HepG2 (cell line): Measurements from ENCODE around the gene DLX3. TPM values are rescaled to one million over a fixed set of nuclear protein-coding genes. Genes with fewer than 3 reads are reported as not detected.

Source experiments
- ATAC-seq: fragments of 200-7000 bp; cut with Tn5 transposase; 3 replicates; pipeline ENCODE4 v1.9.1; 2020; ENCODE audit warnings: mild to moderate bottlenecking, moderate library complexity
- BruUV-seq: library from RNA; stranded (reverse); fragments of 400-500 nt; replicated peaks from 2 replicates; lab custom pipeline; 2021; lab: Mats Ljungman, UMichigan
- CTCF ChIA-PET: fragments of 300-600 bp; formaldehyde crosslinking; extraction: SDS; loops from one replicate; lab custom pipeline; 2021; ENCODE audit warnings: low total read pairs, inconsistent platforms, low intra/inter-chr PET ratio; lab: Yijun Ruan, JAX
- POLR2A ChIA-PET: fragments of 350-600 bp; sonication (Branson Sonifier 250); formaldehyde crosslinking; loops from one replicate; lab custom pipeline; 2020; ENCODE audit warnings: antibody characterized with exemption, inconsistent platforms; lab: Yijun Ruan, JAX
- DNase-seq: peaks from one replicate; pipeline ENCODE4 v3.0.0-alpha.2; 2015; ENCODE audit warnings: low spot score
- FAIRE-seq: peaks from 3 replicates; lab custom pipeline; 2011; peaks lifted over from hg19 to GRCh38; lab: Jason Lieb, UNC
- H2AFZ ChIP-seq: one replicate; pipeline ENCODE4 v1.6.1; 2011; ENCODE audit warnings: low read length, inconsistent platforms
- H3K27ac ChIP-seq: fragments of 300-600 bp; 3 replicates; pipeline ENCODE4 v1.8.0; 2011; ENCODE audit warnings: mixed run types, mild to moderate bottlenecking, mixed read lengths, low read length, inconsistent platforms; ENCODE audit not compliant: insufficient read depth; ENCODE audit errors: extremely low read length
- H3K27me3 ChIP-seq, 2 experiments: fragments of 200-600 bp in 1 of 2; 2 replicates in 1 of 2; 3 replicates in 1 of 2; pipeline versions ENCODE4 v1.6.0 to v1.8.0; 2011; ENCODE audit warnings: low read length in 2 of 2, mild to moderate bottlenecking in 2 of 2, moderate library complexity in 2 of 2, inconsistent platforms in 1 of 2; ENCODE audit not compliant: insufficient read depth in 2 of 2, control insufficient read depth in 1 of 2
- H3K36me3 ChIP-seq, 2 experiments: fragments of 200-600 bp in 1 of 2; replicated peaks in 1 of 2; 2 replicates in 1 of 2; 3 replicates in 1 of 2; pipeline versions ENCODE4 v1.5.1 to v1.8.0; 2011; ENCODE audit warnings: low read length in 2 of 2, inconsistent platforms in 1 of 2; ENCODE audit not compliant: insufficient read depth in 2 of 2, control insufficient read depth in 1 of 2
- H3K4me1 ChIP-seq: 2 replicates; pipeline ENCODE4 v1.5.1; 2012; ENCODE audit warnings: low read length, inconsistent platforms; ENCODE audit not compliant: insufficient read depth
- H3K4me2 ChIP-seq: 2 replicates; pipeline ENCODE4 v1.6.0; 2011; ENCODE audit warnings: low read depth, low read length, inconsistent platforms
- H3K4me3 ChIP-seq, 3 experiments: fragments of 200-600 bp in 1 of 3; sonication (generic), shearing (Covaris generic) in 1 of 3; replicated peaks in 1 of 3; 2 replicates each; pipeline ENCODE4 v1.5.1; 2011 to 2016; ENCODE audit warnings: low read length in 3 of 3, inconsistent platforms in 2 of 3, low read depth in 2 of 3, mild to moderate bottlenecking in 2 of 3, control low read depth in 1 of 3, mixed read lengths in 1 of 3; ENCODE audit not compliant: insufficient read depth in 1 of 3
- H3K79me2 ChIP-seq: one replicate; pipeline ENCODE4 v1.6.1; 2011; ENCODE audit warnings: low read length, inconsistent platforms; ENCODE audit not compliant: insufficient read depth
- H3K9ac ChIP-seq: 2 replicates; pipeline ENCODE4 v1.6.0; 2011; ENCODE audit warnings: mild to moderate bottlenecking, low read depth, low read length, inconsistent platforms; ENCODE audit not compliant: insufficient read depth
- H3K9me3 ChIP-seq: 2 replicates; pipeline ENCODE4 v1.5.1; 2012; ENCODE audit warnings: mild to moderate bottlenecking, low read length
- H4K20me1 ChIP-seq: 2 replicates; pipeline ENCODE4 v1.6.0; 2011; ENCODE audit warnings: inconsistent platforms, mild to moderate bottlenecking, low read length, moderate library complexity; ENCODE audit not compliant: insufficient read depth
- CENPT ChIP-seq: sonication (generic); formaldehyde crosslinking; IDR thresholded peaks from 2 replicates; pipeline ENCODE4 v1.8.0; 2022; ENCODE audit warnings: low read depth, mild to moderate bottlenecking, moderate library complexity, missing genetic modification reagents
- GPN1 ChIP-seq: sonication (generic); formaldehyde crosslinking; IDR thresholded peaks from 2 replicates; pipeline ENCODE4 v1.5.1; 2020; ENCODE audit warnings: missing genetic modification reagents, borderline replicate concordance
- NFKB2 ChIP-seq: sonication (generic); formaldehyde crosslinking; IDR thresholded peaks from 2 replicates; pipeline ENCODE4 v1.4.0; 2020; ENCODE audit warnings: missing genetic modification reagents, borderline replicate concordance
- NR2F1 ChIP-seq, 2 experiments: fragments of 450-650 bp in 1 of 2; formaldehyde crosslinking in 1 of 2; IDR thresholded peaks; 2 replicates each; pipeline versions ENCODE4 v1.5.0 to v1.6.1; 2016 to 2020; ENCODE audit warnings: mild to moderate bottlenecking in 1 of 2, missing compliant biosample characterization in 1 of 2, missing genetic modification reagents in 1 of 2, moderate library complexity in 1 of 2
- NR3C1 ChIP-seq: sonication (generic); formaldehyde crosslinking; IDR thresholded peaks from 2 replicates; pipeline ENCODE4 v1.4.0; 2020; ENCODE audit warnings: missing genetic modification reagents
- PRDM10 ChIP-seq: sonication (generic); formaldehyde crosslinking; IDR thresholded peaks from 2 replicates; pipeline ENCODE4 v1.4.0; 2020; ENCODE audit warnings: low read depth, missing genetic modification reagents
- STAT5B ChIP-seq: sonication (generic); formaldehyde crosslinking; IDR thresholded peaks from 2 replicates; pipeline ENCODE4 v1.4.0; 2020; ENCODE audit warnings: missing genetic modification reagents
- YEATS4 ChIP-seq: sonication (generic); formaldehyde crosslinking; IDR thresholded peaks from 2 replicates; pipeline ENCODE4 v1.4.0; 2020; ENCODE audit warnings: missing genetic modification reagents, borderline replicate concordance
- ZBTB34 ChIP-seq: sonication (generic); formaldehyde crosslinking; IDR thresholded peaks from 2 replicates; pipeline ENCODE4 v1.8.0; 2022; ENCODE audit warnings: mild to moderate bottlenecking, missing genetic modification reagents
- ZNF510 ChIP-seq: sonication (generic); formaldehyde crosslinking; IDR thresholded peaks from 2 replicates; pipeline ENCODE4 v1.4.0; 2020; ENCODE audit warnings: low read depth, mild to moderate bottlenecking, missing genetic modification reagents
- ZNF580 ChIP-seq: IDR thresholded peaks from 2 replicates; pipeline ENCODE4 v1.6.1; 2016; ENCODE audit warnings: low read depth, borderline replicate concordance
- ZNF678 ChIP-seq: sonication (generic); formaldehyde crosslinking; IDR thresholded peaks from 2 replicates; pipeline ENCODE4 v1.4.0; 2020; ENCODE audit warnings: mild to moderate bottlenecking, missing genetic modification reagents
- WGBS: methylation state at CpG from one replicate; pipeline ENCODE4 v1.1.6; 2017; ENCODE audit warnings: low lambda C conversion rate; 5-methylcytosine and 5-hydroxymethylcytosine counted together
- in situ Hi-C: cut with HindIII; loops from 2 replicates; pipeline ENCODE4 v1.10.0; 2017; ENCODE audit warnings: low pct_unique_long_range_greater_than_20kb; ENCODE audit not compliant: extremely low pct_ligation_motif_present
- intact Hi-C: fragments of 100-400 bp; cut with micrococcal nuclease; formaldehyde crosslinking; loops from one replicate; pipeline ENCODE4 v1.10.0; 2022; ENCODE audit not compliant: unreplicated experiment
- polyA plus RNA-seq, 8 experiments: library from polyadenylated mRNA; depleted of rRNA in 3 of 8; stranded (reverse) in 7 of 8; unstranded in 1 of 8; fragments of >200 nt; fragmentation: Illumina TruSeq in 4 of 8; extraction: Trizol in 4 of 8; gene quantifications; 2 replicates each; pipeline versions ENCODE4 v1.2.1 to v1.2.3, GENCODE V29; 2011 to 2016; ENCODE audit warnings: low read depth in 4 of 8, missing spikeins in 1 of 8, mixed read lengths in 1 of 8; ENCODE audit not compliant: insufficient read depth in 1 of 8
- total RNA-seq, 5 experiments: library from RNA; depleted of rRNA; stranded (reverse); fragments of >200 nt; fragmentation: Illumina TruSeq; extraction: Trizol; gene quantifications; 2 replicates each; pipeline ENCODE4 v1.2.3, GENCODE V29; 2016; ENCODE audit warnings: low read depth in 1 of 5
- TF ChIP-seq, protein P1 (sequence below): sonication (generic); formaldehyde crosslinking; IDR thresholded peaks from 2 replicates; pipeline ENCODE4 v1.8.0; 2022; ENCODE audit warnings: mild to moderate bottlenecking, missing genetic modification reagents, moderate library complexity

The DLX3 gene
- total and polyA plus RNA-seq, 2 of the 13 experiments (the other 11 are each of a cell fraction or from before 2014, with no cell fraction given) = 0.03 TPM; not detected in 1

GRCh38 chr17:49967205-49967604 is 27.8 kb downstream of the DLX3 start:
- POLR2A ChIA-PET = no interaction called here
- no peak for FAIRE-seq
- CTCF ChIA-PET = no interaction called here
- BruUV-seq = no TSS peak
- Histone ChIP-seq H4K20me1 (peaks cover 4% of the 10 kb centered on the region; the same call in 1 of the 2 replicates), H3K4me3 (no peak overlapping the region), H3K79me2 (no peaks in the 10 kb centered on the region), H3K27ac (no peak overlapping the region), H3K4me2 (no peak overlapping the region), H3K4me1 (peaks cover 39% of the 10 kb centered on the region), H3K9me3 (no peaks in the 10 kb centered on the region), H3K27me3 (peaks cover 40 to 96% of the 10 kb centered on the region in 2 experiments), H3K36me3 (no peaks in the 10 kb centered on the region), H3K9ac (no peak overlapping the region), H2AFZ (no peak overlapping the region)
- intact Hi-C loops (no loop called here), in situ Hi-C loops (no loop called here)
- TF ChIP-seq YEATS4 (CRISPR knock-in tag) (no peak), GPN1 (no peak), NR3C1 (no peak)
- TF ChIP-seq, protein P1, sequence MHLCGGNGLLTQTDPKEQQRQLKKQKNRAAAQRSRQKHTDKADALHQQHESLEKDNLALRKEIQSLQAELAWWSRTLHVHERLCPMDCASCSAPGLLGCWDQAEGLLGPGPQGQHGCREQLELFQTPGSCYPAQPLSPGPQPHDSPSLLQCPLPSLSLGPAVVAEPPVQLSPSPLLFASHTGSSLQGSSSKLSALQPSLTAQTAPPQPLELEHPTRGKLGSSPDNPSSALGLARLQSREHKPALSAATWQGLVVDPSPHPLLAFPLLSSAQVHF (CRISPR knock-in tag) = no peak
- ATAC-seq = no peak
- under 1% methylated on average over 3 of the region's 3 CpGs for WGBS
- no peak for DNase-seq

DNA sequence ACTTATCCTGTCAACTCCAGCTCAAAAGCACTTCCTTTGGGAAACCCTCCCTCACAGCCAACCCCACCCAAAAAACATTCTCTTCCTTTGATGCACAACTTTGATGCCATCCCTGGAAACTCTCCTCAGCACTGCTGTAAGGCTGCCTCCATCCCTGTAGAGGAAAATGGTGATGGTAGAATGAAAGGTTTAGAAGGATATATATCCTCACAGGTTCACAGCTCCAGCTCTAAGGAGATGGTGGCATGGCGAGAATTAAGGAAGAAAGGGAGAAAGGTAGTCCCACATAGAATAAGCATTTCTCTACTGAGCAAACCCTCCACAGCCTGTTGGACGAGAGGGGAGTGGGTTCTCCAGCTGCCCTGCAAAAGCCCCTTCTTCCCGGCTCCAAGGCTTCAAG is 28.3 kb downstream of the DLX3 start:
- in situ Hi-C loops = no loop called here
- TF ChIP-seq STAT5B (CRISPR knock-in tag) (no peak), ZBTB34 (CRISPR knock-in tag) (no peak), NFKB2 (CRISPR knock-in tag) (no peak), PRDM10 (no peak), ZNF678 (CRISPR knock-in tag) (no peak), ZNF580 (no peak), CENPT (CRISPR knock-in tag) (no peak), ZNF510 (CRISPR knock-in tag) (no peak), NR2F1 (CRISPR knock-in tag; IDR thresholded peaks at IDR 0.05) (no peak)

More for the DNA sequence above, 28.3 kb downstream of the DLX3 start:
- Histone ChIP-seq H3K4me3 (no peak overlapping the region), H3K4me2 (no peak overlapping the region), H3K9ac (no peak overlapping the region), H3K9me3 (no peaks in the 10 kb centered on the region), H4K20me1 (peaks cover 4% of the 10 kb centered on the region; the same call in 1 of the 2 replicates), H3K27me3 (peaks cover 37 to 93% of the 10 kb centered on the region in 2 experiments), H3K36me3 (no peaks in the 10 kb centered on the region), H3K27ac (no peak overlapping the region), H2AFZ (no peak overlapping the region), H3K79me2 (no peaks in the 10 kb centered on the region), H3K4me1 (peaks cover 34% of the 10 kb centered on the region)
- FAIRE-seq (no peak), ATAC-seq (no peak), DNase-seq (no peak)
- intact Hi-C loops = no loop called here
- BruUV-seq = no TSS peak
- ChIA-PET POLR2A (no interaction called here), CTCF (no interaction called here)
- 11% methylated on average over 3 of the region's 3 CpGs for WGBS
